IPS-20b (cell line): ENCODE measurements around the gene SLCO4A1.

ENCODE experiments used
- H3K27ac ChIP-seq: one replicate; pipeline ENCODE4 v1.5.1; 2013; ENCODE audit warnings: low read length
- H3K27me3 ChIP-seq: 2 replicates; pipeline ENCODE4 v1.6.1; 2013; ENCODE audit warnings: mild to moderate bottlenecking, low read length, inconsistent platforms; ENCODE audit not compliant: insufficient read depth
- H3K36me3 ChIP-seq: 2 replicates; pipeline ENCODE4 v1.6.1; 2013; ENCODE audit warnings: low read depth, mild to moderate bottlenecking, inconsistent platforms, low read length, moderate library complexity; ENCODE audit not compliant: insufficient read depth
- H3K4me1 ChIP-seq: 2 replicates; pipeline ENCODE4 v1.6.1; 2013; ENCODE audit warnings: mild to moderate bottlenecking, control low read depth, inconsistent platforms, low read length, moderate library complexity; ENCODE audit not compliant: insufficient read depth
- H3K4me3 ChIP-seq: 2 replicates; pipeline ENCODE4 v1.5.1; 2013; ENCODE audit warnings: mild to moderate bottlenecking, low read length, inconsistent platforms
- H3K9ac ChIP-seq: 2 replicates; pipeline ENCODE4 v1.6.1; 2013; ENCODE audit warnings: low read depth, mild to moderate bottlenecking, inconsistent platforms, low read length, moderate library complexity
- H3K9me3 ChIP-seq: 2 replicates; pipeline ENCODE4 v1.6.1; 2013; ENCODE audit warnings: mild to moderate bottlenecking, low read depth, low read length, inconsistent platforms; ENCODE audit not compliant: insufficient read depth

The SLCO4A1 gene

GRCh38 chr20:62667530-62668440 is 25.5 kb downstream of the SLCO4A1 start:
- Histone ChIP-seq H3K27ac (no peak overlapping the region), H3K9ac (no peak overlapping the region), H3K36me3 (no peaks in the 10 kb centered on the region)

GRCh38 chr20:62668441-62669027 is 26.2 kb downstream of the SLCO4A1 start:
- Histone ChIP-seq H3K4me3 (no peak overlapping the region), H3K27ac (no peak overlapping the region), H3K36me3 (no peaks in the 10 kb centered on the region), H3K9ac (no peak overlapping the region), H3K4me1 (no peaks in the 10 kb centered on the region), H3K27me3 (peaks cover 2% of the 10 kb centered on the region; the same call in 1 of the 2 replicates), H3K9me3 (no peaks in the 10 kb centered on the region)

More at GRCh38 chr20:62667530-62668440, 25.5 kb downstream of the SLCO4A1 start:
- H3K4me1 ChIP-seq: no peaks in the 10 kb centered on the region
- peaks cover 3% of the 10 kb centered on the region; the same call in 1 of the 2 replicates for H3K27me3 ChIP-seq
- H3K9me3 ChIP-seq: no peaks in the 10 kb centered on the region
- no peak overlapping the region for H3K4me3 ChIP-seq

- Histone ChIP-seq H3K9ac (no peak overlapping the region), H3K4me1 (no peaks in the 10 kb centered on the region), H3K27me3 (no peaks in the 10 kb centered on the region), H3K4me3 (no peak overlapping the region), H3K36me3 (no peaks in the 10 kb centered on the region), H3K9me3 (no peaks in the 10 kb centered on the region), H3K27ac (no peak overlapping the region)
Measured at GRCh38 chr20:62669249-62669648, 26.9 kb downstream of the SLCO4A1 start.

- no peak overlapping the region for H3K9ac ChIP-seq
- H3K27me3 ChIP-seq: no peaks in the 10 kb centered on the region
- H3K36me3 ChIP-seq: no peaks in the 10 kb centered on the region
- no peak overlapping the region for H3K27ac ChIP-seq
- H3K4me3 ChIP-seq: no peak overlapping the region
- no peaks in the 10 kb centered on the region for H3K9me3 ChIP-seq
- H3K4me1 ChIP-seq: no peaks in the 10 kb centered on the region
Measured at GRCh38 chr20:62670156-62670555, 27.9 kb downstream of the SLCO4A1 start.

- H3K9me3 ChIP-seq: no peaks in the 10 kb centered on the region
- no peak overlapping the region for H3K9ac ChIP-seq
- H3K27me3 ChIP-seq: no peaks in the 10 kb centered on the region
- H3K36me3 ChIP-seq: no peaks in the 10 kb centered on the region
- H3K4me3 ChIP-seq: no peak overlapping the region
- no peaks in the 10 kb centered on the region for H3K4me1 ChIP-seq
- H3K27ac ChIP-seq: no peak overlapping the region
Measured at GRCh38 chr20:62670998-62671397, 28.7 kb downstream of the SLCO4A1 start.

GRCh38 chr20:62671765-62672164 is 29.5 kb downstream of the SLCO4A1 start:
- no peaks in the 10 kb centered on the region for H3K9me3 ChIP-seq
- no peak overlapping the region for H3K27ac ChIP-seq
- no peaks in the 10 kb centered on the region for H3K36me3 ChIP-seq
- H3K9ac ChIP-seq: no peak overlapping the region
- H3K4me3 ChIP-seq: no peak overlapping the region
- H3K27me3 ChIP-seq: no peaks in the 10 kb centered on the region
- H3K4me1 ChIP-seq: no peaks in the 10 kb centered on the region

GRCh38 chr20:62674370-62674769 is 32.1 kb downstream of the SLCO4A1 start:
- Histone ChIP-seq H3K9ac (no peak overlapping the region), H3K36me3 (no peaks in the 10 kb centered on the region), H3K4me3 (no peak overlapping the region), H3K9me3 (no peaks in the 10 kb centered on the region), H3K4me1 (no peaks in the 10 kb centered on the region), H3K27ac (no peak overlapping the region), H3K27me3 (no peaks in the 10 kb centered on the region)

- Histone ChIP-seq H3K36me3 (no peaks in the 10 kb centered on the region), H3K27me3 (no peaks in the 10 kb centered on the region), H3K4me3 (no peak overlapping the region), H3K9me3 (peaks cover 6% of the 10 kb centered on the region), H3K9ac (no peak overlapping the region), H3K4me1 (no peaks in the 10 kb centered on the region), H3K27ac (no peak overlapping the region)
Measured at GRCh38 chr20:62675156-62675876, 33.0 kb downstream of the SLCO4A1 start.

GRCh38 chr20:62675877-62676260 is 33.6 kb downstream of the SLCO4A1 start:
- Histone ChIP-seq H3K27ac (no peak overlapping the region), H3K4me1 (no peaks in the 10 kb centered on the region), H3K27me3 (no peaks in the 10 kb centered on the region), H3K9ac (no peak overlapping the region), H3K4me3 (no peak overlapping the region), H3K36me3 (no peaks in the 10 kb centered on the region), H3K9me3 (peaks cover 7% of the 10 kb centered on the region)

- Histone ChIP-seq H3K36me3 (no peaks in the 10 kb centered on the region), H3K4me3 (no peak overlapping the region), H3K27ac (no peak overlapping the region), H3K9ac (no peak overlapping the region), H3K27me3 (no peaks in the 10 kb centered on the region), H3K4me1 (no peaks in the 10 kb centered on the region), H3K9me3 (peaks cover 7% of the 10 kb centered on the region)
Measured at GRCh38 chr20:62676976-62677375, 34.7 kb downstream of the SLCO4A1 start.

- H3K4me1 ChIP-seq: no peaks in the 10 kb centered on the region
- H3K4me3 ChIP-seq: no peak overlapping the region
- H3K9ac ChIP-seq: no peak overlapping the region
- H3K9me3 ChIP-seq: peaks cover 7% of the 10 kb centered on the region
- H3K27me3 ChIP-seq: no peaks in the 10 kb centered on the region
- no peaks in the 10 kb centered on the region for H3K36me3 ChIP-seq
- H3K27ac ChIP-seq: no peak overlapping the region
Measured at GRCh38 chr20:62677678-62678077, 35.4 kb downstream of the SLCO4A1 start.
